Breast epithelium (tissue), 4 donors: ENCODE data around the gene APOBEC3H. TPM values are rescaled to one million over a fixed set of nuclear protein-coding genes. Genes with fewer than 3 reads are reported as not detected.

Source experiments
- DNase-seq, 2 donors: peaks; one replicate each; pipeline ENCODE4 v3.0.0-alpha.2; 2019; ENCODE audit warnings: low spot score in 2 of 2
- H3K27ac ChIP-seq, 2 donors: fragments of 200-600 bp; sonication (generic) in 1 of 2; one replicate each; pipeline ENCODE4 v1.5.1; 2016 to 2019; ENCODE audit warnings: mild to moderate bottlenecking in 1 of 2
- H3K27me3 ChIP-seq, 2 donors: fragments of 200-600 bp; sonication (generic) in 1 of 2; one replicate each; pipeline versions ENCODE4 v1.5.1 to v1.6.0; 2017 to 2019; ENCODE audit warnings: control low read depth in 1 of 2, mild to moderate bottlenecking in 1 of 2
- H3K36me3 ChIP-seq: fragments of 200-600 bp; one replicate; pipeline ENCODE4 v1.5.1; 2019
- H3K4me1 ChIP-seq, 2 donors: fragments of 200-600 bp; sonication (generic); one replicate each; pipeline ENCODE4 v1.5.1; 2016 to 2019; ENCODE audit warnings: control low read depth in 1 of 2
- H3K4me3 ChIP-seq, 3 donors: fragments of 200-600 bp; sonication (generic); 1 replicate in 2 of 3; 2 replicates in 1 of 3; pipeline ENCODE4 v1.5.1; 2016 to 2019; ENCODE audit warnings: mild to moderate bottlenecking in 3 of 3, moderate library complexity in 2 of 3
- H3K9me3 ChIP-seq, 2 donors: fragments of 200-600 bp; sonication (generic) in 1 of 2; one replicate each; pipeline ENCODE4 v1.5.1; 2016 to 2019; ENCODE audit warnings: control low read depth in 1 of 2
- POLR2A ChIP-seq: fragments of 450-650 bp; IDR thresholded peaks from one replicate; pipeline ENCODE4 v1.6.1; 2016; ENCODE audit warnings: antibody characterized with exemption, mild to moderate bottlenecking, moderate library complexity
- POLR2AphosphoS5 ChIP-seq, 3 donors: sonication (generic); formaldehyde crosslinking; IDR thresholded peaks; one replicate each; pipeline ENCODE4 v1.6.1; 2017; ENCODE audit warnings: antibody characterized with exemption in 3 of 3
- intact Hi-C: fragments of 100-400 bp; cut with DNase I; formaldehyde crosslinking; loops from one replicate; pipeline ENCODE4 v1.15.1; 2023; ENCODE audit warnings: low total_unique reads
- total RNA-seq, 3 donors: library from RNA; depleted of rRNA; stranded (reverse); fragments of >200 nt; gene quantifications; one replicate each; pipeline ENCODE4 v1.1.0, GENCODE V29; 2016
- TF ChIP-seq, protein P1 (sequence below), 3 donors: fragments of 450-650 bp; IDR thresholded peaks; one replicate each; pipeline ENCODE4 v1.5.1; 2016 to 2017; ENCODE audit warnings: antibody characterized with exemption in 3 of 3, mild to moderate bottlenecking in 3 of 3, moderate library complexity in 3 of 3

Gene APOBEC3H
- total RNA-seq, 3 donors from 2014 or later, result 0.32 TPM; not detected in 2

GRCh38 chr22:39132871-39133524 lies 36.0 kb downstream of the APOBEC3H start:
- Histone ChIP-seq H3K4me1 (peaks cover 0 to 7% of the 10 kb centered on the region in 2 donors), H3K9me3 (no peaks in the 10 kb centered on the region), H3K27ac (no peak overlapping the region), H3K27me3 (no peaks in the 10 kb centered on the region), H3K36me3 (no peaks in the 10 kb centered on the region), H3K4me3 (no peak overlapping the region)
- TF ChIP-seq, protein P1, sequence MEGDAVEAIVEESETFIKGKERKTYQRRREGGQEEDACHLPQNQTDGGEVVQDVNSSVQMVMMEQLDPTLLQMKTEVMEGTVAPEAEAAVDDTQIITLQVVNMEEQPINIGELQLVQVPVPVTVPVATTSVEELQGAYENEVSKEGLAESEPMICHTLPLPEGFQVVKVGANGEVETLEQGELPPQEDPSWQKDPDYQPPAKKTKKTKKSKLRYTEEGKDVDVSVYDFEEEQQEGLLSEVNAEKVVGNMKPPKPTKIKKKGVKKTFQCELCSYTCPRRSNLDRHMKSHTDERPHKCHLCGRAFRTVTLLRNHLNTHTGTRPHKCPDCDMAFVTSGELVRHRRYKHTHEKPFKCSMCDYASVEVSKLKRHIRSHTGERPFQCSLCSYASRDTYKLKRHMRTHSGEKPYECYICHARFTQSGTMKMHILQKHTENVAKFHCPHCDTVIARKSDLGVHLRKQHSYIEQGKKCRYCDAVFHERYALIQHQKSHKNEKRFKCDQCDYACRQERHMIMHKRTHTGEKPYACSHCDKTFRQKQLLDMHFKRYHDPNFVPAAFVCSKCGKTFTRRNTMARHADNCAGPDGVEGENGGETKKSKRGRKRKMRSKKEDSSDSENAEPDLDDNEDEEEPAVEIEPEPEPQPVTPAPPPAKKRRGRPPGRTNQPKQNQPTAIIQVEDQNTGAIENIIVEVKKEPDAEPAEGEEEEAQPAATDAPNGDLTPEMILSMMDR (IDR thresholded peaks at IDR 0.05), result no peak
- TF ChIP-seq POLR2A, result no peak
- TF ChIP-seq POLR2AphosphoS5 (IDR thresholded peaks at IDR 0.05), result no peak
- no peak for DNase-seq
- intact Hi-C loops, result no loop called here

DNA sequence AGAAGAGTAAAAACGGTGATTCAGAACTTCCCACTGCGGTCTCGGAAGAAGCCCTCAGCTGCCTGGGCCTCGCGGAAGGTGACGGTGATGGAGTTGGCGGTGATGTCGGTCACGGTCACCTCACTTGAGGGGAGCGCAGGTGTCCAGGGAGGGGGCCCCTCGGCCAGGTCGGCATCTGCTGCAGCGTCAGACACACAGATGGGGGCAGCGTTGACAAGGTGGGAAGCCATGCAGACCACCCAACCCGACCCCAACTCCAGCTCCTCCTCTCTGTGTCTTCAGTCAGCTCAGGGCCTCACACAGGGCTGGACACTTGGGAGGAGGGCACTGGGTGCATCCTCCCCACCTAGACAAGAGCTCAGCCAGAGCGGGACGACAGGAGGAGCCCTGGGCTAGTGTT lies 36.8 kb downstream of the APOBEC3H start:
- Histone ChIP-seq H3K36me3 (no peaks in the 10 kb centered on the region), H3K4me3 (no peak overlapping the region), H3K4me1 (peaks cover 0 to 7% of the 10 kb centered on the region in 2 donors), H3K9me3 (no peaks in the 10 kb centered on the region), H3K27me3 (no peaks in the 10 kb centered on the region), H3K27ac (no peak overlapping the region)
- intact Hi-C loops, result no loop called here
- no peak for TF ChIP-seq POLR2A
- no peak for DNase-seq

- no peaks in the 10 kb centered on the region for H3K36me3 ChIP-seq
- H3K9me3 ChIP-seq, result no peaks in the 10 kb centered on the region
- intact Hi-C loops, result no loop called here
- TF ChIP-seq POLR2AphosphoS5 (IDR thresholded peaks at IDR 0.05), result no peak
- no peak for TF ChIP-seq POLR2A
- TF ChIP-seq, protein P1 (IDR thresholded peaks at IDR 0.05), result no peak
- H3K4me3 ChIP-seq, result no peak overlapping the region
- H3K27me3 ChIP-seq, result no peaks in the 10 kb centered on the region
- H3K27ac ChIP-seq, result no peak overlapping the region
- H3K4me1 ChIP-seq, result peaks cover 0 to 7% of the 10 kb centered on the region in 2 donors
- DNase-seq, result no peak
Observed at GRCh38 chr22:39134366-39135091, 37.5 kb downstream of the APOBEC3H start.

DNA sequence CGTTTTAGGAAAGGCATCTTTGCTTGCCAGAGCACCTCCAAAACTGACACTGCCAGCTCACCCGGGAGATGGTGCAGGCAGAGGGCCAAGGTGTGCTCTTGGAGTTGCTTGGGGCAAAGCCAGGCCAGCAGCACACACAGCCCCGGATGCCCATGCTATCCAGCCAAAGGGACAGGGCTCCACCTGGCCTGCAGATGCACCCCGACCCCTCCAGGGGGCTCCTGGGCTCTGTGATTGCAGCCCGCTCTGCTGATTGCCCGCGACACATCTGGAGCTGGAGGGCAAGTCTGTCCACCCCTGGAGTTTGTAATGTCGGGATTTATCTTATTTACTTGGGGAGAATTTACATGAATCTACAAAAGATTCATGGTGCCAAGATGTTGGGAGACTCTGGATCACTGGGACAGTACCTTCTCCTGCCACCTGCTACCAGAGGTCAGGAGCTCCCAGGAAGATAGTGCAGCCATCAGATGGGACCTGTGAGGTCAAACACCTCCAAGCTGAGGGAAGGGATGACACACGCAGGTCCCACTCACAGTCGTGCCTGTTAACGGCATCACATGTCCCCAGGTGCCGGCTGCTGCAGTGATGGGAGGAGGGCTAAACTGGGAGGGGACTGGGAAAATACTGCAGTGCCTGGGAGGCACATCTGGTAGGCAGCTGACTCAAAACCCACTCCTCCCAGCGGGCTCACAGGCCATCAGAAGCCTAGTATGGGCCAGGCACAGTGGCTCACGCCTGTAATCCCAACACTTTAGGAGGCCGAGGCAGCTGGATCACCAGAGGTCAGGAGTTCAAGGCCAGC lies 38.2 kb downstream of the APOBEC3H start:
- Histone ChIP-seq H3K27ac (no peak overlapping the region), H3K27me3 (no peaks in the 10 kb centered on the region), H3K9me3 (no peaks in the 10 kb centered on the region), H3K4me3 (no peak overlapping the region), H3K36me3 (no peaks in the 10 kb centered on the region), H3K4me1 (peaks cover 0 to 7% of the 10 kb centered on the region in 2 donors)
- TF ChIP-seq POLR2AphosphoS5 (IDR thresholded peaks at IDR 0.05) (no peak), POLR2A (no peak)
- TF ChIP-seq, protein P1 (IDR thresholded peaks at IDR 0.05), result peak in 2 of 3 donors; percentile 35 to 36
- intact Hi-C loops, result no loop called here
- peak in 1 of 2 donors; percentile 50 for DNase-seq

GRCh38 chr22:39136317-39136716 lies 39.3 kb downstream of the APOBEC3H start:
- intact Hi-C loops, result no loop called here
- Histone ChIP-seq H3K27ac (no peak overlapping the region), H3K9me3 (no peaks in the 10 kb centered on the region), H3K36me3 (no peaks in the 10 kb centered on the region), H3K4me3 (no peak overlapping the region), H3K4me1 (peaks cover 0 to 2% of the 10 kb centered on the region in 2 donors), H3K27me3 (no peaks in the 10 kb centered on the region)
- TF ChIP-seq, protein P1 (IDR thresholded peaks at IDR 0.05), result no peak
- no peak for TF ChIP-seq POLR2A
- TF ChIP-seq POLR2AphosphoS5 (IDR thresholded peaks at IDR 0.05), result no peak
- no peak for DNase-seq
